ENCODE results near the gene NDUFS7. TPM values are rescaled to one million over a fixed set of nuclear protein-coding genes. Genes with fewer than 3 reads are reported as not detected.
A peak's percentile ranks its signal among the peaks of the same experiment; 100 is the strongest.

NDUFS7 gene
- total RNA-seq, 1 experiment from 2014 or later, result 83.9 TPM

GRCh38 chr19:1353144-1353543 lies 30.6 kb upstream of the NDUFS7 start:
- H3K4ac ChIP-seq (ENCODE audit: low read depth, low read length), result no peak overlapping the region

More at GRCh38 chr19:1353144-1353543, 30.6 kb upstream of the NDUFS7 start:
- Histone ChIP-seq H2BK12ac (ENCODE audit: insufficient read length, low read depth, low read length) (no peak overlapping the region), H3K9ac (ENCODE audit: extremely low read depth, insufficient read length, low read length) (no peak overlapping the region), H4K20me1 (ENCODE audit: control insufficient read depth, insufficient read depth, insufficient read length) (no peaks in the 10 kb centered on the region), H3T11ph (ENCODE audit: low read length) (no peak overlapping the region), H3K79me1 (ENCODE audit: insufficient read depth, low read depth, low read length, poor library complexity, severe bottlenecking) (no peaks in the 10 kb centered on the region), H2BK15ac (ENCODE audit: low read depth, low read length) (no peak overlapping the region), H3K14ac (ENCODE audit: insufficient read depth, low read length) (no peak overlapping the region), H3K9me3 (ENCODE audit: control insufficient read depth, low read depth, low read length) (no peaks in the 10 kb centered on the region), H2BK120ac (ENCODE audit: low read depth, low read length, poor library complexity, severe bottlenecking) (no peak overlapping the region), H3K56ac (ENCODE audit: insufficient read length, low read depth, low read length) (no peak overlapping the region), H3K4me1 (ENCODE audit: insufficient read depth, low read length) (no peaks in the 10 kb centered on the region), H2BK20ac (ENCODE audit: low read depth, low read length, poor library complexity, severe bottlenecking) (no peak overlapping the region), H4K91ac (ENCODE audit: insufficient read length, low read depth, low read length) (no peak overlapping the region), H4K5ac (ENCODE audit: insufficient read length, low read depth, low read length) (no peak overlapping the region), H3K18ac (ENCODE audit: insufficient read length, low read depth, low read length) (no peak overlapping the region), H2AFZ (ENCODE audit: low read length) (no peak overlapping the region), H3K79me2 (ENCODE audit: insufficient read depth, low read length) (no peaks in the 10 kb centered on the region), H3K27ac (ENCODE audit: insufficient read length, low read depth, low read length) (no peak overlapping the region), H3K23me2 (ENCODE audit: insufficient read length, low read depth, low read length, poor library complexity, severe bottlenecking) (peaks cover 7% of the 10 kb centered on the region), H2BK5ac (ENCODE audit: insufficient read length, low read length) (no peak overlapping the region), H3K23ac (ENCODE audit: insufficient read length, low read depth, low read length) (no peak overlapping the region), H3K27me3 (ENCODE audit: insufficient read depth, low read length) (no peaks in the 10 kb centered on the region), H2AK5ac (ENCODE audit: insufficient read length, low read length) (no peak overlapping the region), H3K4me2 (ENCODE audit: insufficient read depth, insufficient read length, low read length) (no peak overlapping the region), H4K8ac (replicated peaks; ENCODE audit: insufficient read length, low read depth, low read length) (no peak overlapping the region)
- H3K4me3 Mint-ChIP-seq, result peak overlapping the region in 1 of 2 experiments; percentile 44; a peak in 1 of 5 replicates
- H3K27ac Mint-ChIP-seq, result no peak overlapping the region
- H3K9me3 Mint-ChIP-seq, result no peaks in the 10 kb centered on the region
- no peak for DNase-seq
- no CpG with 5 or more reads among the region's 9 CpGs for WGBS (ENCODE audit: extremely low coverage, insufficient read length, low lambda C conversion rate)
- peaks cover 0 to 19% (median 17%) of the 10 kb centered on the region in 3 experiments; a peak in 6 of 7 replicates for H3K36me3 Mint-ChIP-seq (ENCODE audit: insufficient read depth in 1 of 3, low read depth in 3 of 3)
- peaks cover 6% of the 10 kb centered on the region for H3K27me3 Mint-ChIP-seq (ENCODE audit: low read depth)
- H3K4me1 Mint-ChIP-seq, result peaks cover 24 to 26% of the 10 kb centered on the region in 2 experiments
- TF ChIP-seq CTCF (conservative IDR thresholded peaks at IDR 0.05), result no peak
